LHCN-M2 (cell line): ENCODE results near the gene ING2. TPM values are rescaled to one million over a fixed set of nuclear protein-coding genes. Genes with fewer than 3 reads are reported as not detected.
"Not testable (repeated sequence)": the region's sequence is repeated elsewhere in the genome, so short reads cannot be mapped to it uniquely, and the experiment has no call there.

Source experiments
- DNase-seq: peaks from one replicate; pipeline ENCODE4 v3.0.0-alpha.2; 2012; ENCODE audit warnings: low read depth
- total RNA-seq: library from RNA; depleted of rRNA; stranded (reverse); fragments of >200 nt; gene quantifications from 2 replicates; pipeline ENCODE4 v1.2.3, GENCODE V29; 2014; rRNA removed

ING2 gene
- total RNA-seq, 1 experiment from 2014 or later: 11.1 TPM

GRCh38 chr4:183548306-183548705, 43.4 kb downstream of the ING2 start:
- DNase-seq: no peak

- DNase-seq: no peak
Measured at GRCh38 chr4:183550345-183551093, 45.7 kb downstream of the ING2 start.

- DNase-seq: no peak
Measured at GRCh38 chr4:183552274-183553146, 47.7 kb downstream of the ING2 start.

GRCh38 chr4:183553147-183553478, 48.3 kb downstream of the ING2 start:
- not testable (repeated sequence) for DNase-seq

GRCh38 chr4:183553601-183554345, 48.9 kb downstream of the ING2 start:
- DNase-seq: no peak

GRCh38 chr4:183554346-183554686, 49.5 kb downstream of the ING2 start:
- no peak for DNase-seq

GRCh38 chr4:183554878-183555585, 50.2 kb downstream of the ING2 start:
- no peak for DNase-seq

- DNase-seq: no peak
Measured at GRCh38 chr4:183556947-183557346, 52.1 kb downstream of the ING2 start.

GRCh38 chr4:183557611-183558010, 52.8 kb downstream of the ING2 start:
- no peak for DNase-seq

- DNase-seq: no peak
Measured at GRCh38 chr4:183558873-183559272, 54.0 kb downstream of the ING2 start.

GRCh38 chr4:183561905-183562304, 57.0 kb downstream of the ING2 start:
- DNase-seq: no peak

Other genes starting within 250 kb of the ING2 start
- gene CLDN22, start 184.8 kb upstream of the ING2 start, total RNA-seq: not detected in 2 replicates
- not detected in 2 replicates for gene CLDN24, start 182.6 kb upstream of the ING2 start, total RNA-seq
- gene CDKN2AIP, start 60.4 kb upstream of the ING2 start, total RNA-seq: 15.3 and 18.9 TPM in 2 replicates
- 42.2 and 53.3 TPM in 2 replicates for gene RWDD4, start 154.1 kb downstream of the ING2 start, total RNA-seq
- gene TRAPPC11, start 154.2 kb downstream of the ING2 start, total RNA-seq: 27.4 and 31.9 TPM in 2 replicates